ENCODE data around the gene UCKL1. TPM values are rescaled to one million over a fixed set of nuclear protein-coding genes. Genes with fewer than 3 reads are reported as not detected.

The UCKL1 gene
- total RNA-seq, 1 experiment from 2014 or later = 55.1 TPM

DNA sequence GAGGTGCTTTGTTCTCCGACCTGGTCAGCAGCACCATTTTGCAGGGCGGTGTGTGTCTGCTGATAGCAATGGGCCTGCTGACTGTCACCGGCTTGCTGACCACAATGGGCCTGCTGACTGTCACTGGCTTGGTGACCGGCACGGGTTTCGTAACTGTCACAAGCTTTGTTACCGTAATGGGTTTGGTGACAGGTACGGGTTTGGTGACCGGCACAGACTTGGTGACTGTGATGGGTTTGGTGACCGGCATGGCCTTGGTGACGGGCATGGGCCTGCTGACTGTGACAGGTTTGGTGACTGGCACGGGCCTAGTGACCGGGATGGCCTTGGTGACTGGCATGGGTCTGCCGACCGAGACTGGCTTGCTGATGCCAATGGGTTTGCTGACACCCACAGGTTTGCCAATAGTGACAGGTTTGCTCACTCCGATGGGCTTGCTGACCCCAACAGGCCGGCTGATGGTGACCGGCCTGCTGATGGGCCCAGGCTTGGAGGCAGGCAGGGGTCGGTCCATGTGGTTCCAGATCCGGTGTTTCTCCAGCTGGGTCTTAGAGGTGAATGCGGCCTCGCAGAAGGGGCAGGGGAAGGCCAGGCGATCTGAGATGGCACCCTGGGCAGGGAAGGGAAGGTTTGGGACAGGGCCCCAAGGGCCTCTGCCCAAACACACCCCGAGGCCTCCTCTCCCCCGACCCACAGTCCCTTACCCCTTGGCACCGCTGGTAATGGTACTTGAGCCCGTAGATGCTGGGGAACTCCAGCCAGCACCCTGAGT is 10.1 kb upstream of the UCKL1 start:
- H3F3A ChIP-seq (ENCODE audit: insufficient read depth, low read depth) = peaks cover 4% of the 10 kb centered on the region; the same call in 1 of the 2 replicates
- no TSS peak for BruUV-seq (replicated peaks)
- no peak overlapping the region for H3K4me3 ChIP-seq
- H3K36me3 ChIP-seq (ENCODE audit: low read depth) = peaks cover 11% of the 10 kb centered on the region; the same call in 1 of the 2 replicates
- ChIA-PET POLR2A (ENCODE audit: unreplicated experiment) (interaction anchor here (0.8 kb wide), 1 partner anchor 61 kb away, joined by 3 read pairs; no protein-coding TSS in a partner anchor), CTCF (no interaction called here)
- H3K4me1 ChIP-seq (replicated peaks; ENCODE audit: insufficient read depth) = peaks cover 11% of the 10 kb centered on the region; the same call in 1 of the 2 replicates
- no peak for TF ChIP-seq EZH2 (IDR thresholded peaks at IDR 0.05; ENCODE audit: low read depth)
- TF ChIP-seq, protein P1, sequence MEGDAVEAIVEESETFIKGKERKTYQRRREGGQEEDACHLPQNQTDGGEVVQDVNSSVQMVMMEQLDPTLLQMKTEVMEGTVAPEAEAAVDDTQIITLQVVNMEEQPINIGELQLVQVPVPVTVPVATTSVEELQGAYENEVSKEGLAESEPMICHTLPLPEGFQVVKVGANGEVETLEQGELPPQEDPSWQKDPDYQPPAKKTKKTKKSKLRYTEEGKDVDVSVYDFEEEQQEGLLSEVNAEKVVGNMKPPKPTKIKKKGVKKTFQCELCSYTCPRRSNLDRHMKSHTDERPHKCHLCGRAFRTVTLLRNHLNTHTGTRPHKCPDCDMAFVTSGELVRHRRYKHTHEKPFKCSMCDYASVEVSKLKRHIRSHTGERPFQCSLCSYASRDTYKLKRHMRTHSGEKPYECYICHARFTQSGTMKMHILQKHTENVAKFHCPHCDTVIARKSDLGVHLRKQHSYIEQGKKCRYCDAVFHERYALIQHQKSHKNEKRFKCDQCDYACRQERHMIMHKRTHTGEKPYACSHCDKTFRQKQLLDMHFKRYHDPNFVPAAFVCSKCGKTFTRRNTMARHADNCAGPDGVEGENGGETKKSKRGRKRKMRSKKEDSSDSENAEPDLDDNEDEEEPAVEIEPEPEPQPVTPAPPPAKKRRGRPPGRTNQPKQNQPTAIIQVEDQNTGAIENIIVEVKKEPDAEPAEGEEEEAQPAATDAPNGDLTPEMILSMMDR (conservative IDR thresholded peaks at IDR 0.05) = no peak
- intact Hi-C loops (cut with micrococcal nuclease; ENCODE audit: unreplicated experiment) = no loop called here
- H3K27ac ChIP-seq = no peak overlapping the region
- no peak overlapping the region for H3K4me2 ChIP-seq
- H3K79me2 ChIP-seq (ENCODE audit: low read depth) = peaks cover 20% of the 10 kb centered on the region
- no peak for DNase-seq
- H3K27me3 ChIP-seq (ENCODE audit: insufficient read depth, low read depth) = no peaks in the 10 kb centered on the region
- H4K20me1 ChIP-seq (ENCODE audit: insufficient read depth) = peaks cover 5% of the 10 kb centered on the region; the same call in 1 of the 2 replicates
- H3K9me2 ChIP-seq (ENCODE audit: insufficient read depth) = no peaks in the 10 kb centered on the region
- no peaks in the 10 kb centered on the region for H3K9me3 ChIP-seq (ENCODE audit: insufficient read depth, low read depth)
- no peak overlapping the region for H2AFZ ChIP-seq

DNA sequence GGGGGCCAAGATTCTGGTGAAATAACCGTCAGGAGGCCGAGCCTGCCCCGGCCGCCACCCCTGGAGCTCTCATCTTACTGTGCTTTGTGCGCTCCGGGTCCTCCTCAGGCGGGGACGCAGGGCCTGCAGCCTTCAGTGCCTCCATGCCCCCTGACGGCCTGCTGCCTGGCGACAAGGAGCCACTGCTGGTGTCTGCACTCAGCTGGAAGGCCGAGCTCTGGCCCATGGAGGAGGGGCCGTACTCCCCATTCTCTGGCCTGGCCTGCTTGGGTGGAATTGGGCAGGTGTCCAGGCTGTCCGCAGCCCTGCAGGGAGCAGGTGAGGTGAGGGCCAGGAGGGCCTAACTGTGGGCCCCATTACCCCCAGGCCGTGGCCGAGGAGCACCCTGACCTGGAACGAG is 8.2 kb upstream of the UCKL1 start:
- no peaks in the 10 kb centered on the region; the same call in 1 of the 2 replicates for H3F3A ChIP-seq (ENCODE audit: insufficient read depth, low read depth)
- intact Hi-C loops (cut with micrococcal nuclease; ENCODE audit: unreplicated experiment) = no loop called here
- H3K9me2 ChIP-seq (ENCODE audit: insufficient read depth) = no peaks in the 10 kb centered on the region
- H2AFZ ChIP-seq = no peak overlapping the region
- peaks cover 5% of the 10 kb centered on the region; the same call in 1 of the 2 replicates for H4K20me1 ChIP-seq (ENCODE audit: insufficient read depth)
- H3K27me3 ChIP-seq (ENCODE audit: insufficient read depth, low read depth) = no peaks in the 10 kb centered on the region
- BruUV-seq (replicated peaks) = no TSS peak
- H3K4me2 ChIP-seq = no peak overlapping the region
- no peak overlapping the region for H3K4me3 ChIP-seq
- peaks cover 7% of the 10 kb centered on the region; the same call in 1 of the 2 replicates for H3K4me1 ChIP-seq (replicated peaks; ENCODE audit: insufficient read depth)
- ChIA-PET POLR2A (ENCODE audit: unreplicated experiment) (no interaction called here), CTCF (interaction anchor here (0.6 kb wide), 1 partner anchor 9 kb away, joined by 3 read pairs; no protein-coding TSS in a partner anchor)
- H3K27ac ChIP-seq = no peak overlapping the region
- H3K36me3 ChIP-seq (ENCODE audit: low read depth) = peaks cover 11% of the 10 kb centered on the region; the same call in 1 of the 2 replicates
- DNase-seq = no peak
- H3K9me3 ChIP-seq (ENCODE audit: insufficient read depth, low read depth) = no peaks in the 10 kb centered on the region
- peaks cover 20% of the 10 kb centered on the region for H3K79me2 ChIP-seq (ENCODE audit: low read depth)
- TF ChIP-seq EZH2 (IDR thresholded peaks at IDR 0.05; ENCODE audit: low read depth) = no peak
- TF ChIP-seq, protein P1 (conservative IDR thresholded peaks at IDR 0.05) = no peak

DNA sequence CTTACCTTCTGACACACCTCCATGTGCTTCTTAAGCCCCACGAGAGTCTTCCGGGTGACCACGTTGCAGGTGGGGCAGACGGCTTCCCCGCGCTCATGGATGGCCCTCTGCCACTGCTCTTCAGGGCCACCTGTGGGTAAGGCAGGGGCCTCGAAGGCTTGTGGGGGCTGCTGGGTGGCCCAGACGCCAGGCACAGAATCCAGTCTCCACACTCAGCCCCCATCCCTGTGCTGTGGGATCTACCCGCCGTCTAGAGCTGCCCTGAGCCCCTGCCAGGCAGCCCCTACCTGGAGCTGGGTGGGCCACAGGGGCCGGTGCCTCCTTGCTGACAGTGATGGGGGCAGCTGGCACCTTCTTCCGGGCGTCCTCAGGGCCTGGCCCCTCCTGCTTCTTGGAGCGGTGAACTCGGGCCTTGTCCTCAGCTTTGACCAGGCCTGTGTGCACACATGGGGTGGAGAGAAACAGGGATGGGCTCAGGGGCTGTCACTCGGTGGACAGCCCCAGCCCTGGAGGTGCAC is 7.6 kb upstream of the UCKL1 start:
- no peak overlapping the region for H3K4me3 ChIP-seq
- no peak overlapping the region for H3K4me2 ChIP-seq
- no peak overlapping the region for H3K27ac ChIP-seq
- POLR2A ChIA-PET (ENCODE audit: unreplicated experiment) = no interaction called here
- peaks cover 15% of the 10 kb centered on the region for H3K79me2 ChIP-seq (ENCODE audit: low read depth)
- no peaks in the 10 kb centered on the region for H3K9me2 ChIP-seq (ENCODE audit: insufficient read depth)
- no peaks in the 10 kb centered on the region for H3K9me3 ChIP-seq (ENCODE audit: insufficient read depth, low read depth)
- H2AFZ ChIP-seq = no peak overlapping the region
- H4K20me1 ChIP-seq (ENCODE audit: insufficient read depth) = peaks cover 4% of the 10 kb centered on the region; the same call in 1 of the 2 replicates
- H3K36me3 ChIP-seq (ENCODE audit: low read depth) = peaks cover 11% of the 10 kb centered on the region; the same call in 1 of the 2 replicates
- DNase-seq = no peak
- CTCF ChIA-PET = interaction anchor here (0.6 kb wide), 1 partner anchor 10 kb away, joined by 3 read pairs; no protein-coding TSS in a partner anchor
- peaks cover 4% of the 10 kb centered on the region; the same call in 1 of the 2 replicates for H3F3A ChIP-seq (ENCODE audit: insufficient read depth, low read depth)
- H3K27me3 ChIP-seq (ENCODE audit: insufficient read depth, low read depth) = no peaks in the 10 kb centered on the region
- peaks cover 7% of the 10 kb centered on the region; the same call in 1 of the 2 replicates for H3K4me1 ChIP-seq (replicated peaks; ENCODE audit: insufficient read depth)
- TF ChIP-seq, protein P1 (conservative IDR thresholded peaks at IDR 0.05) = no peak
- TF ChIP-seq EZH2 (IDR thresholded peaks at IDR 0.05; ENCODE audit: low read depth) = no peak
- intact Hi-C loops (cut with micrococcal nuclease; ENCODE audit: unreplicated experiment) = no loop called here
- no TSS peak for BruUV-seq (replicated peaks)

All from PC-9 (cell line).